H7 (cell line): ENCODE results near the gene SLC17A5. TPM values are rescaled to one million over a fixed set of nuclear protein-coding genes. Genes with fewer than 3 reads are reported as not detected.

Experiments
- DNase-seq: peaks from one replicate; pipeline ENCODE4 v3.0.0; 2012
- H3K27me3 ChIP-seq: 2 replicates; pipeline ENCODE4 v1.6.0; 2011; ENCODE audit warnings: mild to moderate bottlenecking, low read length; ENCODE audit not compliant: control insufficient read depth, insufficient read depth
- H3K36me3 ChIP-seq: replicated peaks from 2 replicates; pipeline ENCODE4 v1.5.1; 2011; ENCODE audit warnings: low read length; ENCODE audit not compliant: control insufficient read depth, insufficient read depth
- H3K4me3 ChIP-seq: 2 replicates; pipeline ENCODE4 v1.5.1; 2011; ENCODE audit warnings: low read depth, mild to moderate bottlenecking, control low read depth, low read length, moderate library complexity; ENCODE audit not compliant: insufficient read depth
- total RNA-seq: library from RNA; depleted of rRNA; stranded (reverse); fragments of >200 nt; shearing (Covaris generic); gene quantifications from 2 replicates; pipeline ENCODE4 v1.2.3, GENCODE V29; 2014

Gene SLC17A5
- total RNA-seq, 1 experiment from 2014 or later: 12.2 TPM

DNA sequence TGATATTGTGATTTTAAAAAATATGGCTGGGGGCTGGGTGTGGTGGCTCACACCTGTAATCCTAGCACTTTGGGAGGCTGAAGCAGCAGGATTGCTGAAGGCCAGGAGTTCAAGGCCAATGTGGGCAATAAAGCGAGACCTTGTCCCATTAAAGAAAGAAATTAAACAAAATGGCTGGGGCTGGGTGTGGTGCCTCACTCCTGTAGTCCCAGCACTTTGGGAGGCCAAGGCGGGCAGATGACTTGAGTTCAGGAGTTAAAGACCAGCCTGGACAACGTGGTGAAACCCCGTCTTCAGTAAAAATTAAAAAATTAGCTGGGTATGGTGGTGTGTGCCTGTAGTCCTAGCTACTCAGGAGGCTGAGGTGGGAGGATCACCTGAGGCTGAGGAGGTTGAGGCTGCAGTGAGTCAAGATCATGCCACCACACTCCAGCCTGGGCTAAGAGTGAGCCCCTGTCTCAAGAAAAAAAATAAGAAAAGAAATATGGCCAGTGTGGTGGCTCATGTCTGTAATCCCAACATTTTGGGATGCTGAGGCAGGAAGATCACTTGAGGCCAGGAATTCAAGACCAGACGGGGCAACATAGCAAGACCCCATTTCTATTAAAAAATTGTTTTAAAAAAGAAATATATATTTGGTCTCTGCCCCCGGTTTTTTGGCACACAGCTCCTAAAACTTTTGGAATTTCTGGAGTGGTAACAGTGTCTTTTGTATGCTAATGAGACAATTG, 39.8 kb downstream of the SLC17A5 start:
- H3K27me3 ChIP-seq: no peaks in the 10 kb centered on the region
- no peaks in the 10 kb centered on the region for H3K36me3 ChIP-seq
- DNase-seq: no peak
- H3K4me3 ChIP-seq: no peak overlapping the region

DNA sequence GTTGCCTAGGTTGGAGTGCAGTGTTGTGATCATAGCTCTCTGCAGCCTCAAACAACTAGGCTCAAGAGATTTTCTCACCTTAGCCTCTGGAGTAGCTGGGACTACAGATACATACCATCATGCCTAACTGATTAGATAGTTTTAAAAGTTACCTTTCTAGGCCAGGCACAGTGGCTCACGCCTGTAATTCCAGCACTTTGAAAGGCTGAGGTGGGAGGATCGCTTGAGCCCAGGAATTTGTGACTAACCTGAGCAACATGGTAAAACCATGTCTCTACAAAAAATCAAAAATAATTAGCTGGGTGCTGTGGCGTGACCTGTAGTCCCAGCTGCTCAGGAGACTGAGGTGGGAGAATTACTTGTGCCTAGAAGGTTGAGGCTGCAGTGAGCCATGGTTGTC, 41.2 kb downstream of the SLC17A5 start:
- no peaks in the 10 kb centered on the region for H3K36me3 ChIP-seq
- DNase-seq: no peak
- H3K4me3 ChIP-seq: no peak overlapping the region

DNA sequence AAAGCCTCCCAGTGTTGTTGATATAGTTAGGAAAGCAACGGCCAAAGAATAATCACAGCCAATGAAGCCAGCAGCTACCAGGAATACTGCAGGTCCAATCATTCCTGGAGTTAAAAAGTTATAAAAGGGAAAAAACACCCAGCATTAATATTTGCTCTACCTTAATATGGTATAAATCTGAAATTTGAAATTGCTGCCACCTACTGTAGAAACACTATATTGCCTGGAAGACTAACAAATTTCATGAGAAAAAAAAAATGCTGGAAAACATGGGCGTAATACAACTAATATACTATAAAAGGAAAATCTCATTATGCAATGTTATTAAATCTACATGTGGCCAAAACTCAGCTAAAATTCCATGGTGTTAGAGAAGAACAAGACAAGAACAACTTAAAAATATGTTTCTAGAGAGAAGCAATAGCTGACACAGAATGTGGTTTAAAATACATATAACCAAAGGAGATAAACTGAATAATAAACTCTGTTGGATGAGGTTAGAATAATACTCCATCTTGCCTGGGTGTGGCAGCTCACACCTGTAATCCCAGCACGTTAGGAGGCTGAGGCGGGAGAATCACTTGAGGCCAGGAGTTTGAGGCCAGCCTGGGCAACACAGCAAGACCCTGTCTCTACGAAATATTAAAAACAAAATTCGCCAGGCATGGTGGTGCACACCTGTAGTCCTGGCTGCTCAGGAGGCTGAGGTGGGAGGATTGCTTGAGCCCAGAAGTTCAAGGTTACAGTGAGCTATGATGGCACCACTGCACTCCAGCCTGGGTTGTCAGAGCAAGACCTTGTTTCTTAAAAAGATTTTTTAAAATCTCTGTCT, 43.1 kb downstream of the SLC17A5 start:
- no peaks in the 10 kb centered on the region; the same call in 1 of the 2 replicates for H3K36me3 ChIP-seq
- DNase-seq: no peak
- no peak overlapping the region for H3K4me3 ChIP-seq
- no peaks in the 10 kb centered on the region for H3K27me3 ChIP-seq

More for the DNA sequence above, 41.2 kb downstream of the SLC17A5 start:
- no peaks in the 10 kb centered on the region for H3K27me3 ChIP-seq

DNA sequence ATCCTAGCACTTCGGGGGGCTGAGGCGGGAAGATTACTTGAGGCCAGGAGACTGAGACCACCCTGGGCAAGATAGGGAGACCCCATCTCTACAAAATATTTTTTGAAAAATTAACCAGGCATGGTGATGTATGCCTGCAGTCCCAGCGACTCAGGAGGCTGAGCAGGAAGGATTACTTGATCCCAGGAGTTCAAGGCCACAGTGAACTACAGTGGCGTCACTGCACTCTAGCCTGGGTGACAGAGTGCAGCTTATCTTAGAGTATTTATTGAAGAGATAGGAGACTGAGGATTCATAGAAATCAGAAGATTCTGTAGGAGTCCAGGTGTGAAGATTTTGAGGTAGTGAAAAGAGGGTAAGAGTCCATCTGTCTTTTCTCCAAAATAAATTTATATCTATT, 45.0 kb downstream of the SLC17A5 start:
- no peaks in the 10 kb centered on the region for H3K27me3 ChIP-seq
- no peak overlapping the region for H3K4me3 ChIP-seq
- no peak for DNase-seq
- H3K36me3 ChIP-seq: peaks cover 1% of the 10 kb centered on the region; the same call in 1 of the 2 replicates

DNA sequence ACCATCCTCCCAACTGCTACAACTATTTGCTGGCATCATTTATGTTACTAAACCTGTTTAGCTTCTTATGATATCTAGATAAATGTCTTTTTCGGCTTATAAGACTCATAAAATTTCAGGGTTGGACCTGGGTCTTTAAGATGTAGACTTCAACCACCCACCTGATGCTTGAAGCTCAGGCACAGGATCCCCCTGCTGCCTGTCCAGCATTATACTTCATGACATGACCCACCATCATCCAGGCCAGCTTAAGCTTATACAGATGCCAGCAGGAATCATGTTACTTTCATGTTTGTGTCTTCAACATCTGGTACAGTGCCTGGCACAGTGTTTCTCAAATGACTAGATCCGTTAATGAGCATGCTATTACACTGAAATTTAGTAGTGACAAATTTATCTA, 47.4 kb downstream of the SLC17A5 start:
- Histone ChIP-seq H3K4me3 (no peak overlapping the region), H3K27me3 (no peaks in the 10 kb centered on the region), H3K36me3 (peaks cover 1% of the 10 kb centered on the region; the same call in 1 of the 2 replicates)
- no peak for DNase-seq

DNA sequence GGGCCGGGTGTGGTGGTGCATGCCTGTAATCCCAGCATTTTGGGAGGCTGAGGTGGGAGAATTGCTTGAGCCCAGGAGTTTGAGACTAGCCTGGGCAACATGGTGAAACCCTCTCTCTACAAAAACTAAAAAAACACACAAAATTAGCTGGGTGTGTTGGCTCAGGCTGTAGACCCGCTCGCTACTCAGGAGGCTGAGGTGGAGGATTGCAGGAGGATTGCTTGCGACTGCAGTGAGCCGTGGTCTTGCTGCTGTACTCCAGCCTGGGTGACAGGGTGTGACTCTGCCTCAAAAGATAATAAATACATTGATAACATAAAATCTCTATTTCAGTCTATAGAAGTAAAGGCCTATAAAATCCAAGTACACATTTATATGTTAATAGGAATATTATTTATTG, 49.3 kb downstream of the SLC17A5 start:
- Histone ChIP-seq H3K36me3 (peaks cover 1% of the 10 kb centered on the region; the same call in 1 of the 2 replicates), H3K27me3 (no peaks in the 10 kb centered on the region), H3K4me3 (no peak overlapping the region)
- no peak for DNase-seq

DNA sequence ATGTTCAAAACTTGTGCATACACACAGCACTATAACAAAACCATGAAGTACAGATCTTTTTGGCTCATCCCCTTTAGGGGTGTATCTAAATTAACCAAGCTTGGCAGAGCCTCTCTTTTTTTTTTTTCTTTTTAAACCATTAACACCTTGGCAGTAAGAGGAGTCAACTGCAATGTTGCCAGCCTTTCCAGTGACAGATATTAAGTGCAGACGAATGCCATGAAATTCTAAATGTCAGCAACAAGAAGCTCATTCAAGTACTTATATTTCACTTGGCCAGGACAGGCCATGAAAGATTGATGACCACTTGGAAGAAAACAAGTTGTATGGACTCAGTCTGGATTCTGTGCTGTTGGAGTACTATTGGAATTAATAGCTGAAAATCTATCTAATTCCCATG, 49.8 kb downstream of the SLC17A5 start:
- Histone ChIP-seq H3K27me3 (no peaks in the 10 kb centered on the region), H3K36me3 (peaks cover 1% of the 10 kb centered on the region; the same call in 1 of the 2 replicates), H3K4me3 (no peak overlapping the region)
- DNase-seq: no peak

DNA sequence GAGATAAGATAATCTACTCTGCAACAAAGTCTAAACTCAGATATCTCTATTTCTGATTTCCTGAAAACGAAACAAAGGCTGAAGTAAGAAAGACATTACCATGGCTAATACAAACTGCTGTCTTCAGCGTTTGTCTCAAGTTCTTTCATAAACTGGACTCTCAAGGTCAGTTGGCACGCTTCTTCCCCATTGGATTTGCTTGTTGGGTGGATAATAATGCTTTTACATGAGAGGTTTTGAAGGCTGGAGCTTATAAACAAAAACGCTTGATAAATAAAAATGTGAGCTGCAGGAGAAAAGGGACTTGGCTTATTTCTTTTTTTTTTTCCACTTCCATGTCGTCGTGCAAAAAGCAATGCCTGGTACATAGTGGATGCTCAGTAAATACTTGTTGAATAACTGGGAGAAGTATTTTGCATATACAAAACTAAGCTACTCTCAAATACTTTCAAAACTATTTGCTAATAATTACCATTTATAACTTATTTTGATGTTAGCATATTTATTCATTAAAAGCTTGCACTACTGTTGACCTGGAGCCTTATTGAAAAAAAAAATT, 67.3 kb downstream of the SLC17A5 start:
- DNase-seq: no peak
- H3K27me3 ChIP-seq: no peaks in the 10 kb centered on the region
- no peak overlapping the region for H3K4me3 ChIP-seq
- H3K36me3 ChIP-seq: no peaks in the 10 kb centered on the region

DNA sequence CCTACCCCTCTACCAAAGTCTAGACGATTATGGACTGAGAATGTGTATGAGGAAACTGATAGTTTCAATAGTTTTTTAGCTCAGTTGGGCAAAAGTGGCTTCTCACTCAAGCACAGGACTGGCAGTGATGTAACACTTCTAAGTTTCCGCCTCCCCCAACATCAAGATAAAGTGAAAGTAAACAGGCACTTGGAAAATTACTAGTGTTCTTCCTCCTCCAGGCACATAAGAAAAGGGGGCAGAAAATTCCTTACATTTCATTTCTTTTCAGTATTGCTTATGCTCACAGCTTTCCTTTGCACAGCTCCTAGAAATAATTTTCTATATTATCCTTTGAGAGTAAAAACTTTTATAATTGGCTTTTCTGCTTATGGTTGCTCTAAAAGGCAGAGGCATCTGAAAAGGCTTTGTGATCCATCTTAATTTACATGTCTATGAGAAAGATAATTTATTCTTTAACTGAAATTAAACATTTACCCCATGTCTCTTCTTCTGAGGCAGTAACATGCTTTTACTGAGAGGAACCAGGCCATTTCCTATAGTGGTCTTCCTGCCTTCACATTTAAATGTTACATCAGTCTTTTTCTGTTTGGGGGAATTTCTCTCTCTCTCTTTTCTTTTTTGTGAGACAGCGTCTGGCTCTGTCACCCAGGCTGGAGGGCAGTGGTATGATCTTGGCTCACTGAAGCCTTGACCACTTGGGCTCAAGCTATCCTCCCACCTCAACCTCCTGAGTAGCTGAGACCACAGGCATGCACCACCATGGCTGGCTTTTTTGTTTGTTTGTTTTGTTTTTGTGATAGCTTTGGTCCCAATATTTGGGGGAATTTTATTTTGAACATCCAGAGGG, 68.0 kb downstream of the SLC17A5 start:
- H3K36me3 ChIP-seq: no peaks in the 10 kb centered on the region
- H3K4me3 ChIP-seq: no peak overlapping the region
- H3K27me3 ChIP-seq: no peaks in the 10 kb centered on the region
- DNase-seq: peak; percentile 51

DNA sequence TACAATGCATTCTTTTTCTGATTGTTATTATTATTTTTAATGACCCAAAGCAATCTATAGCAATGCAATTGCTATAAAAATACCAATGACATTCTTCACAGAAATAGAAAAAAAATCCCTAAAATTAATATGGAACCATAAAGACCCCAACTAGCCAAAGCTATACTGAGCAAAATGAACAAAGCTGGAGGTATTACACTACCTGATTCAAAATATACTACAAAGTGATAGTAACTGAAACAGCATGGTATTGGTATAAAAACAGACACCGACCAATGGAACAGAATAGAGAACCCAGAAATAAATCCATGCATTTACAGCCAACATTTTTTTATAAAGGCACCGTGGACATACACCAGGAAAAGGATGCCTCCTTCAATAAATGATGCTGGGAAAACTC, 72.5 kb downstream of the SLC17A5 start:
- no peak for DNase-seq
- no peak overlapping the region for H3K4me3 ChIP-seq
- no peaks in the 10 kb centered on the region for H3K27me3 ChIP-seq
- H3K36me3 ChIP-seq: no peaks in the 10 kb centered on the region

DNA sequence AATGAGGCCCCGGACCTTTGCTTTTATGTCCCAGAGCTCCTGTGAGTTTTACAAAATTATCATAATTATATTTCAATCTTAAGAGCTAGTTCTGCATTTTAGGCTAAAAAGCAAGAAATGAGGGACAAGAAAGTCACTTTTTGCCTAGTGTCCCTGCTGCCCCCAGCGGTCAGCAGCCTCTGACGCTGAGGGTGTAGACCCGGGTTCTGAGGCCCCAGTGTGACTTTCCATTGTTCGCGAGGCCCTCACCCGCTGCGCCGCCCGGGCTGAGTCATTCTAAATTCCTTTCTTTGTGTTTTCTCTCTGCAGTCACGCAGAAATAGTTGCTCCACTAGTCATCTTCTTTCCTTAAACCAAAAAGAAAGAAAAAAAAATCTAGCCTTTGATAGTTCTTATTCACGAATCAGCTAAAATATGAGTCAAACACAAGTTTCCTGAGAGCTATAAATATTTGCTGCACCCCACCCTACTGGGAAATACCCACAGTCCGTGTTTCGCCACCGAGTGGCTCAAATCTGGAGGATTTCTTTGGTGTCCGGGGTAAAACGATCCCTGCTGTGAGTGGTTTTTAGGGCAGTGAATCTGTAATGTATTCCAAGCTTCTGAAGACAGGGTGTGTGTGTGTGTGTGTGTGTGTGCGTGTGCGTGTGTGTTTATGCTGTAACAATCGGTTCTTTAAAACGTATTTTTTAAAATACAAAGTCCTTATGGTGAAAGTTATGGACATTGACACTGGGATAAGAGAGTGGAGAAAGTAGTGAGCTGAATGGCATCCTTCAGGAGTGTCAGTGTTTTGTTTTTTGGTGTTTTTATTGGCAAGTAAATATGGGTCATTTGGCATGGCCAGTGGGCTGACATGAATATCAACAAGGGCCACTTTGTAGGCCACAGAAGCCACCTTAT, 73.3 kb downstream of the SLC17A5 start:
- peak; percentile 88 for DNase-seq
- Histone ChIP-seq H3K4me3 (no peak overlapping the region), H3K36me3 (no peaks in the 10 kb centered on the region), H3K27me3 (no peaks in the 10 kb centered on the region)

DNA sequence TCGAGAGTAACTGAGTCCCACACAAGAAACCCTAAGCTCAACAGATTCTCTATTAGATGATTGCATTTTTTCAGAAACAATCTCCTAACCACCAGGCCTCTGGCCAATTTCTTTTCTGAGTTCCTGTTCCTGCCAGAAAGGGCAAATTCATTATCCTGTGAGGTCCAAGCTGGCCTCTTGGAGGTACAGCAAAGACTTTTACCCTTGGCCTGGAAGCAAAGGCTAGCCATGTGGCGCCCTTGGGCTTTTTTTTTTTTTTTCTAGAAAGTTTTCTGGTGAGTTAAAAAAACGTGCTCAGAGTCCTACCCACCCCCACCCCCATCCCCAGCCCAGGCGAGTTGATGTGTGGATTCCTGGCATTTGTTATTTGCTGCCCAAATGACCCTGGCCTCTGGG, 73.9 kb downstream of the SLC17A5 start:
- DNase-seq: peak; percentile 80

DNA sequence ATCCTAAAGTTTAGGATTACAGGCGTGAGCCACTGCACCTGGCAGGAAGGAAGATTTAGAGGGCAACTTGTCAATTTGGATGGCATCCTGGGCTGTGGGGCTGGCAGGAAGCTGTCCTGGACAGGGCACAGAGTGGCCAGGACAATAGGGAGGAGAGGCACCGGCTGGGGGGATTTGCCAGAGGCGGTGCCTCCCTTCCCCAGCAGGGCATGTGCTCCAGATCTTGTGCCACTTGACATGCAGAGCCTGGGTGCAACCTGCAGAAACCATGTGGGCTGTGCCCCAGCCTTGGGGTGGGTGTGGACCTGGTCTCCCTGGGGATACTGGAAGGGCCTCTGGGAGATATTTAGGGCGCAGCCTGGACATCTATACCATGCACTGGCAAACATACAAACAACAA, 74.4 kb downstream of the SLC17A5 start:
- Histone ChIP-seq H3K27me3 (no peaks in the 10 kb centered on the region), H3K4me3 (no peak overlapping the region), H3K36me3 (no peaks in the 10 kb centered on the region)
- DNase-seq: no peak

More for the DNA sequence above, 73.9 kb downstream of the SLC17A5 start:
- H3K27me3 ChIP-seq: no peaks in the 10 kb centered on the region
- H3K4me3 ChIP-seq: no peak overlapping the region
- H3K36me3 ChIP-seq: no peaks in the 10 kb centered on the region
